Right atrium auricular region (tissue), 2 donors: ENCODE measurements around the gene KIF25. TPM values are rescaled to one million over a fixed set of nuclear protein-coding genes. Genes with fewer than 3 reads are reported as not detected.

Experiments
- DNase-seq: peaks from one replicate; pipeline ENCODE4 v3.0.0-alpha.2; 2019; ENCODE audit warnings: low spot score
- H3K27ac ChIP-seq, 2 donors: fragments of 200-600 bp; sonication (generic); 1 replicate in 1 of 2; 2 replicates in 1 of 2; pipeline ENCODE4 v1.5.1; 2016 to 2019
- H3K27me3 ChIP-seq, 2 donors: fragments of 200-600 bp; sonication (generic); one replicate each; pipeline versions ENCODE4 v1.5.1 to v1.6.0; 2017 to 2019
- H3K36me3 ChIP-seq: fragments of 200-600 bp; sonication (generic); one replicate; pipeline ENCODE4 v1.5.1; 2016
- H3K4me1 ChIP-seq, 2 donors: fragments of 200-600 bp; sonication (generic); one replicate each; pipeline versions ENCODE4 v1.5.1 to v1.6.0; 2017 to 2019
- H3K4me3 ChIP-seq, 2 donors: fragments of 200-600 bp; sonication (generic); 1 replicate in 1 of 2; 2 replicates in 1 of 2; pipeline ENCODE4 v1.5.1; 2017 to 2019; ENCODE audit warnings: mild to moderate bottlenecking in 1 of 2, moderate library complexity in 1 of 2
- H3K9me3 ChIP-seq, 2 donors: fragments of 200-600 bp; sonication (generic); one replicate each; pipeline ENCODE4 v1.5.1; 2019
- total RNA-seq, 2 donors: library from RNA; depleted of rRNA; stranded (reverse); fragments of >200 nt; gene quantifications; one replicate each; pipeline ENCODE4 v1.1.0, GENCODE V29; 2016
- TF ChIP-seq, protein P1 (sequence below), 2 donors: fragments of 200-600 bp; sonication (generic); IDR thresholded peaks; one replicate each; pipeline ENCODE4 v1.5.1; 2019; ENCODE audit warnings: antibody characterized with exemption in 2 of 2

The KIF25 gene
- total RNA-seq, 2 donors from 2014 or later = not detected

DNA sequence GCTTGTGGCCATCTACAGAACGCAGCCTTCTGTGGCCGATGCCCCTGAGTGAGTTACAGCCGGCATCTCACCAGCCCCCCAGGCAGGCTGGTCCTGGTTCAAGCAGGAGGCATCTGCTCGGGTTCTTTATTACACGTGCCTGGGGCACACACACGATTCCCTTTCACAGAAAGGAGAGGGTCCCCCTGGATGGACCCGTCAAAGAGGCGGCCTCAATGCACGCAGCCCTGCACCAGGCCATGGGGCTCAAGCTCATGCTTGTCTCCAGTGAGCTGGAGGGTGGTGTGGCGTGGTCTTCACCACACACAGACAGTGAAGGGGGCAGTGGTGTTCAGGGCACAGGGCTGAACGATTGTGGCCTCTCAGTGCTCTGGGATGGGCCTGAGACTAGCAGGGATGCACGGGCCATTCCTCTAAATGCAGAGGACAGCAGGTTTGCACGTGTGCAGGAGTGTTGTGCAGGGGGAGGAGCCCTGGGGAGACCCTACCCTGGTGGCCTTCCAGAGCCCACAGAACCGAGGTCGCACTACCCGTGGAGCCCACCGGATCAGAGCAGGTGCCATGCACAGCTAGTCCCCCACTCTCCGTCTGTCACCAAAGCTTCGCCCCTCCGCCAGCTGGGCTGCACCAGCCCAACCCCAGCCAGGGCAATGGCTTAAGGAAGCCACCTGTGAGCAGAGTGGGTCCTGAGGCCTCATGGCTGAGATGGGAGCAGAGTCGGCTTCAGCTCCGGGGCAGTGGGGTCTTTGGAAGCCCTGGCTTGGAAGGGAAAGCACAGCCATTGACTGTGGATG is 58.4 kb downstream of the KIF25 start:
- DNase-seq = no peak
- no peaks in the 10 kb centered on the region for H3K27me3 ChIP-seq
- H3K4me1 ChIP-seq = peaks cover 0 to 36% of the 10 kb centered on the region in 2 donors
- no peak overlapping the region for H3K27ac ChIP-seq
- H3K4me3 ChIP-seq = no peak overlapping the region
- no peaks in the 10 kb centered on the region for H3K36me3 ChIP-seq
- TF ChIP-seq, protein P1, sequence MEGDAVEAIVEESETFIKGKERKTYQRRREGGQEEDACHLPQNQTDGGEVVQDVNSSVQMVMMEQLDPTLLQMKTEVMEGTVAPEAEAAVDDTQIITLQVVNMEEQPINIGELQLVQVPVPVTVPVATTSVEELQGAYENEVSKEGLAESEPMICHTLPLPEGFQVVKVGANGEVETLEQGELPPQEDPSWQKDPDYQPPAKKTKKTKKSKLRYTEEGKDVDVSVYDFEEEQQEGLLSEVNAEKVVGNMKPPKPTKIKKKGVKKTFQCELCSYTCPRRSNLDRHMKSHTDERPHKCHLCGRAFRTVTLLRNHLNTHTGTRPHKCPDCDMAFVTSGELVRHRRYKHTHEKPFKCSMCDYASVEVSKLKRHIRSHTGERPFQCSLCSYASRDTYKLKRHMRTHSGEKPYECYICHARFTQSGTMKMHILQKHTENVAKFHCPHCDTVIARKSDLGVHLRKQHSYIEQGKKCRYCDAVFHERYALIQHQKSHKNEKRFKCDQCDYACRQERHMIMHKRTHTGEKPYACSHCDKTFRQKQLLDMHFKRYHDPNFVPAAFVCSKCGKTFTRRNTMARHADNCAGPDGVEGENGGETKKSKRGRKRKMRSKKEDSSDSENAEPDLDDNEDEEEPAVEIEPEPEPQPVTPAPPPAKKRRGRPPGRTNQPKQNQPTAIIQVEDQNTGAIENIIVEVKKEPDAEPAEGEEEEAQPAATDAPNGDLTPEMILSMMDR (IDR thresholded peaks at IDR 0.05) = no peak
- H3K9me3 ChIP-seq = no peaks in the 10 kb centered on the region

DNA sequence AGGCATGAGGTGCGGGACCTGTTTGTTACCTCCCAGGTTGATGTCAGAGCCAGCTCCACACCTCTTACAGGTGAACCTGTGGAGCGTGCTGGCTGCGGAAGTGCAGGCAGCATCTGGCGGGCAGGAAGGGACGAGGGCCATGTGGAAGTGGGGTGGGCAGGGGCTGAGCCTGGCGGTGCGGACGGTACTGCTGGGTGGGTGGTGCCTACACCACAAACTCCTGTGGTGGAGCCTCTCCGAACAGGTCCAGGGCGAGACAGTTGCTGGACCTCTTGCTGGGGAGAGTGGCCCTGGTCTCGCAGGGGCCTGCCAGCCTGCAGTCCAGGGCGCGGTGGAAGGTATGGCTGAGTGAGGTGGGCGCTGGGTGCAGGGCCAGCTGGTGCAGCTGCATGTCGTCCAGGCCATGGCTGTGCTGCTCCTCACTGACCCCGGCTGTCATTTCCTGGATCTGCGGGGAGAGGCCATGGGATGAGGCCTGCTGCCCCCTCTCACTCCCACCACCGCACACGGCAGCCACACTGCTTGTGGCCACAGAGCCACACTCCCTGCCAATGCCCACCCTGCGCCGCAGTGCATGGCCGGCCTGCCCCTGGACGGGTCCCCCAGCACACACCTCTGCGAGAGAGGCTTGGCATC is 59.5 kb downstream of the KIF25 start:
- no peaks in the 10 kb centered on the region for H3K36me3 ChIP-seq
- no peak overlapping the region for H3K4me3 ChIP-seq
- H3K4me1 ChIP-seq = peaks cover 0 to 36% of the 10 kb centered on the region in 2 donors
- TF ChIP-seq, protein P1 (IDR thresholded peaks at IDR 0.05) = no peak
- no peaks in the 10 kb centered on the region for H3K27me3 ChIP-seq
- DNase-seq = no peak
- no peak overlapping the region for H3K27ac ChIP-seq
- H3K9me3 ChIP-seq = no peaks in the 10 kb centered on the region

DNA sequence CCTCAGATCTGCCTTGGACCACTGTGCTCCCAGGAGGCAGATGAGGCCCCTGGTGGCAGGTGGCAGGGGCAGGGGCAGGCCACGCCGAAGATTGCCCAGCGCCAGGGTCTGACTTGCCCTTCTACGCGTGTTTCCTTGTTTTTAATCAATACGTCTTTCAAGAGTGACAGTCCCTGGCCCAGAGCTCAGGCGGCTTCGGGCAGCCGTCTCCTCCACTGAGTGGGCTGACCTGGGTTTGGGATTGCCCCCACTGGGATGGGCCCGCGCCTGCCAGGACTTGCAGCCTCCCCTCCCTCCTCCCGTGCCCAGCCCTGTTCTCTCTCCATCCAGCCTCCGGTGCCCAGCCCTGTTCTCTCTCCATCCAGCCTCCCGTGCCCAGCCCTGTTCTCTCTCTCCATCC is 60.4 kb downstream of the KIF25 start:
- Histone ChIP-seq H3K4me3 (no peak overlapping the region), H3K27me3 (no peaks in the 10 kb centered on the region), H3K4me1 (peaks cover 0 to 36% of the 10 kb centered on the region in 2 donors), H3K36me3 (no peaks in the 10 kb centered on the region), H3K27ac (no peak overlapping the region), H3K9me3 (no peaks in the 10 kb centered on the region)
- DNase-seq = no peak
- TF ChIP-seq, protein P1 (IDR thresholded peaks at IDR 0.05) = no peak

DNA sequence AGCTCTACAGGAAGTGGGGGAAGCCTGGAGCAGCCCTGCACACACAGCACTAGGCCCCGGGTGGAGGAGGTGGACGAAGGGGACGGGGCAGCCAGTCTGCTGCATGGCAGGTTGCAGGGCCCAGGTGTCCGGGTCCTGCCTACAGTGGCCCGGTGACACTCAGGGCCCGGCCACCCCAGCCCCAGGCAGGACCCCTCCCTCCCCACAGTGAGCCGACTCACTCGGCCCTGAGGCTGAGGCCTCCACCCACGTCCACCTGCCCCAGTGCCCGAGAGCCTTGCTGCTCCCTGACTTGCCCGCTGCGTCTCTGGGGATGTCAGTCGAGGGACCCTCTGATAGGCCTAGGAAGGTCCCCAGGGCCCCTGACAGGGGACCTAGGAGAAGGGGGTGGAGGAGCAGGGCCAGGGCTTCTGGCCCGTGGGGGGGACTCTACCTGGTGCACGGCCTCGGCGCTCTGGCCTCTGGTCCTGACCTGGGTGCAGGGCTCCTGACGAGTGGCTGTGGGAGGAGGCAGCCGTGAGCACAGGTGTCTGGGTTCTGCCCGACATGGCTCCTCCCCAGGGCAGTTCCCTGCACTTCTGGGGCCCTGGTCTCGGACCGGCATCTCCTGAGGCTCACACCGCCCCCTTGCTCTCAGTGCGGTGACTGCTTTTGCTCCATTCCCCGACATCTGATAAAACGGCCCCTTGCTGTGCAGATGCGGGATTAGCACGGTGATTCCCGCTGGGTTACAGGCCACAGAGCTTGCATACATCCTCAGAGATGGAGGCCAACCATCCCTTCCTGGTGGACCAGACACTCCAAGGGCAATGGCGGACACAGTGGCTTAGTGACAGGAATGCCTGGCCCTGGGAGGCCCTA is 61.5 kb downstream of the KIF25 start:
- H3K4me1 ChIP-seq = peaks cover 0 to 32% of the 10 kb centered on the region in 2 donors
- H3K36me3 ChIP-seq = no peaks in the 10 kb centered on the region
- no peak overlapping the region for H3K27ac ChIP-seq
- H3K27me3 ChIP-seq = no peaks in the 10 kb centered on the region
- no peak for DNase-seq
- no peak overlapping the region for H3K4me3 ChIP-seq
- no peaks in the 10 kb centered on the region for H3K9me3 ChIP-seq
- TF ChIP-seq, protein P1 (IDR thresholded peaks at IDR 0.05) = no peak

DNA sequence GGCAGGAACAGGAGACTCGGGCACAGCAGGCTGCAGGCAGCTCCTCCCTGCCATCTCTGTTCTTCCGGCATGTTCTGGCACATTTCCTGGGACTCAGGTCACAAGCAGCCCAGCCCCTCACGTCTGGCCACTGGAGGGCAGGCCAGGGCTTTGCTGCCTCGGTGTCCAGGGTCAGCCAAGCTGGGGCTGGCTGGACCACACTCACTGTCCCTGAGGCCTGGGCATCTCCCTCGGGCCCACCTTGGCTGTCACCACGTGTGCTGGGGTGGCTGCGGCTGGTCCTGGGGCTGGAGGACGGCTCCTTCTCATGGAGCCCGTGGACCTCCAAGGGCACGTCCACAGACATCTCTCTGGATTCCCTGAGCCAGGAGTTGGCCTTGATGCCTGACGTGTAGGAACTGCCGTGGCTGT is 63.1 kb downstream of the KIF25 start:
- Histone ChIP-seq H3K4me1 (peaks cover 0 to 16% of the 10 kb centered on the region in 2 donors), H3K27ac (no peak overlapping the region), H3K4me3 (no peak overlapping the region), H3K9me3 (no peaks in the 10 kb centered on the region), H3K27me3 (no peaks in the 10 kb centered on the region), H3K36me3 (no peaks in the 10 kb centered on the region)
- DNase-seq = peak; percentile 62
- TF ChIP-seq, protein P1 (IDR thresholded peaks at IDR 0.05) = peak in 1 of 2 donors; percentile 69
